Measurements from ENCODE around the gene USP17L19. TPM values are rescaled to one million over a fixed set of nuclear protein-coding genes. Genes with fewer than 3 reads are reported as not detected.
"Not testable (repeated sequence)": the region's sequence is repeated elsewhere in the genome, so short reads cannot be mapped to it uniquely, and the experiment has no call there.

Gene USP17L19
- total and polyA plus RNA-seq, 2 experiments from 2014 or later, result not detected

- H3K79me2 ChIP-seq (replicated peaks; ENCODE audit: insufficient read depth); ATAC-seq; H3K9me2 ChIP-seq (ENCODE audit: insufficient read depth); DNase-seq (ENCODE audit: low spot score); H3K36me3 Mint-ChIP-seq (ENCODE audit: low read depth); H3K27ac Mint-ChIP-seq; H3K4me3 Mint-ChIP-seq; H2AFZ ChIP-seq; H4K20me1 ChIP-seq (replicated peaks; ENCODE audit: insufficient read depth); H3K36me3 ChIP-seq (ENCODE audit: insufficient read depth); H3K27me3 ChIP-seq (ENCODE audit: insufficient read depth); H3K9me3 Mint-ChIP-seq; H3K27me3 Mint-ChIP-seq (ENCODE audit: insufficient read depth, low read depth, poor library complexity); H3F3A ChIP-seq (replicated peaks; ENCODE audit: low read depth); H3K4me1 ChIP-seq (ENCODE audit: insufficient read depth); H3K27ac ChIP-seq (ENCODE audit: low read depth); H3K4me3 ChIP-seq; H3K4me2 ChIP-seq; H3K4me1 Mint-ChIP-seq: not testable (repeated sequence)
These were observed 9.4 kb downstream of the USP17L19 start, which contains the start of gene USP17L21 for GRCh38 chr4:9262572-9262971. Gene USP17L21, plus strand, starts transcription at chr4:9262872. Its CDS starts 0 bp downstream, at chr4:9262872.

- not testable (repeated sequence) for H2AFZ ChIP-seq; DNase-seq (ENCODE audit: low spot score); H3K27me3 ChIP-seq (ENCODE audit: insufficient read depth); H3K9me2 ChIP-seq (ENCODE audit: insufficient read depth); ATAC-seq; H3K4me3 ChIP-seq; H3K4me2 ChIP-seq; H3K27me3 Mint-ChIP-seq (ENCODE audit: insufficient read depth, low read depth, poor library complexity); H3K27ac ChIP-seq (ENCODE audit: low read depth); H3K4me1 ChIP-seq (ENCODE audit: insufficient read depth); H3K79me2 ChIP-seq (replicated peaks; ENCODE audit: insufficient read depth); H3K36me3 ChIP-seq (ENCODE audit: insufficient read depth); H3K9me3 Mint-ChIP-seq; H3K36me3 Mint-ChIP-seq (ENCODE audit: low read depth); H4K20me1 ChIP-seq (replicated peaks; ENCODE audit: insufficient read depth); H3K27ac Mint-ChIP-seq; H3K4me1 Mint-ChIP-seq; H3K4me3 Mint-ChIP-seq; H3F3A ChIP-seq (replicated peaks; ENCODE audit: low read depth)
These were observed 14.1 kb downstream of the USP17L19 start, which contains the start of gene USP17L22 for GRCh38 chr4:9267319-9267718. Gene USP17L22, plus strand, starts transcription at chr4:9267619. Its CDS starts 0 bp downstream, at chr4:9267619.

GRCh38 chr4:9271719-9272118, 18.5 kb downstream of the USP17L19 start:
- H2AFZ ChIP-seq, result not testable (repeated sequence)

More at GRCh38 chr4:9271719-9272118, 18.5 kb downstream of the USP17L19 start:
- not testable (repeated sequence) for H3K27me3 ChIP-seq (ENCODE audit: insufficient read depth); H3F3A ChIP-seq (replicated peaks; ENCODE audit: low read depth); H3K4me1 Mint-ChIP-seq; ATAC-seq; H3K4me2 ChIP-seq; H3K27ac ChIP-seq (ENCODE audit: low read depth); H3K36me3 Mint-ChIP-seq (ENCODE audit: low read depth); H3K27me3 Mint-ChIP-seq (ENCODE audit: insufficient read depth, low read depth, poor library complexity); DNase-seq (ENCODE audit: low spot score); H3K9me2 ChIP-seq (ENCODE audit: insufficient read depth); H3K4me3 Mint-ChIP-seq; H3K79me2 ChIP-seq (replicated peaks; ENCODE audit: insufficient read depth); H3K4me3 ChIP-seq; H3K27ac Mint-ChIP-seq; H3K9me3 Mint-ChIP-seq; H4K20me1 ChIP-seq (replicated peaks; ENCODE audit: insufficient read depth); H3K4me1 ChIP-seq (ENCODE audit: insufficient read depth); H3K36me3 ChIP-seq (ENCODE audit: insufficient read depth)

Other genes with a start within 250 kb of the USP17L19 start
- not detected in 2 replicates for gene FAM90A26, start 83.0 kb upstream of the USP17L19 start, total RNA-seq (2014; rRNA removed; shearing (Covaris generic))
- 0.10 and 0.12 TPM in 2 replicates for gene FAM90A26, start 83.0 kb upstream of the USP17L19 start, polyA plus RNA-seq (2016; fragmentation: Nextera tagmentation; extraction: Ambion mirVana)
- gene USP17L10, start 42.7 kb upstream of the USP17L19 start, total RNA-seq (2014; rRNA removed; shearing (Covaris generic)), result not detected in 2 replicates
- gene USP17L10, start 42.7 kb upstream of the USP17L19 start, polyA plus RNA-seq (2016; fragmentation: Nextera tagmentation; extraction: Ambion mirVana), result not detected in 2 replicates
- not detected in 2 replicates for gene USP17L11, start 38.0 kb upstream of the USP17L19 start, total RNA-seq (2014; rRNA removed; shearing (Covaris generic))
- not detected in 2 replicates for gene USP17L11, start 38.0 kb upstream of the USP17L19 start, polyA plus RNA-seq (2016; fragmentation: Nextera tagmentation; extraction: Ambion mirVana)
- not detected in 2 replicates for gene USP17L12, start 33.2 kb upstream of the USP17L19 start, total RNA-seq (2014; rRNA removed; shearing (Covaris generic))
- gene USP17L12, start 33.2 kb upstream of the USP17L19 start, polyA plus RNA-seq (2016; fragmentation: Nextera tagmentation; extraction: Ambion mirVana), result not detected in 2 replicates
- not detected in 2 replicates for gene USP17L13, start 28.5 kb upstream of the USP17L19 start, total RNA-seq (2014; rRNA removed; shearing (Covaris generic))
- not detected in 2 replicates for gene USP17L13, start 28.5 kb upstream of the USP17L19 start, polyA plus RNA-seq (2016; fragmentation: Nextera tagmentation; extraction: Ambion mirVana)
- not detected in 2 replicates for gene USP17L15, start 19.0 kb upstream of the USP17L19 start, total RNA-seq (2014; rRNA removed; shearing (Covaris generic))
- 0.17 TPM in 1 of 2 replicates, not detected in the other for gene USP17L15, start 19.0 kb upstream of the USP17L19 start, polyA plus RNA-seq (2016; fragmentation: Nextera tagmentation; extraction: Ambion mirVana)
- not detected in 2 replicates for gene USP17L17, start 9.5 kb upstream of the USP17L19 start, total RNA-seq (2014; rRNA removed; shearing (Covaris generic))
- gene USP17L17, start 9.5 kb upstream of the USP17L19 start, polyA plus RNA-seq (2016; fragmentation: Nextera tagmentation; extraction: Ambion mirVana), result not detected in 2 replicates
- not detected in 2 replicates for gene USP17L18, start 4.7 kb upstream of the USP17L19 start, total RNA-seq (2014; rRNA removed; shearing (Covaris generic))
- gene USP17L18, start 4.7 kb upstream of the USP17L19 start, polyA plus RNA-seq (2016; fragmentation: Nextera tagmentation; extraction: Ambion mirVana), result not detected in 2 replicates
- not detected in 2 replicates for gene USP17L20, start 4.7 kb downstream of the USP17L19 start, total RNA-seq (2014; rRNA removed; shearing (Covaris generic))
- gene USP17L20, start 4.7 kb downstream of the USP17L19 start, polyA plus RNA-seq (2016; fragmentation: Nextera tagmentation; extraction: Ambion mirVana), result not detected in 2 replicates
- not detected in 2 replicates for gene USP17L21, start 9.5 kb downstream of the USP17L19 start, total RNA-seq (2014; rRNA removed; shearing (Covaris generic))
- not detected in 2 replicates for gene USP17L21, start 9.5 kb downstream of the USP17L19 start, polyA plus RNA-seq (2016; fragmentation: Nextera tagmentation; extraction: Ambion mirVana)
- not detected in 2 replicates for gene USP17L22, start 14.2 kb downstream of the USP17L19 start, total RNA-seq (2014; rRNA removed; shearing (Covaris generic))
- not detected in 2 replicates for gene USP17L22, start 14.2 kb downstream of the USP17L19 start, polyA plus RNA-seq (2016; fragmentation: Nextera tagmentation; extraction: Ambion mirVana)
- gene USP17L24, start 71.8 kb downstream of the USP17L19 start, total RNA-seq (2014; rRNA removed; shearing (Covaris generic)), result not detected in 2 replicates
- not detected in 2 replicates for gene USP17L24, start 71.8 kb downstream of the USP17L19 start, polyA plus RNA-seq (2016; fragmentation: Nextera tagmentation; extraction: Ambion mirVana)
- not detected in 2 replicates for gene USP17L25, start 76.5 kb downstream of the USP17L19 start, total RNA-seq (2014; rRNA removed; shearing (Covaris generic))
- not detected in 2 replicates for gene USP17L25, start 76.5 kb downstream of the USP17L19 start, polyA plus RNA-seq (2016; fragmentation: Nextera tagmentation; extraction: Ambion mirVana)
- gene USP17L26, start 81.3 kb downstream of the USP17L19 start, total RNA-seq (2014; rRNA removed; shearing (Covaris generic)), result not detected in 2 replicates
- gene USP17L26, start 81.3 kb downstream of the USP17L19 start, polyA plus RNA-seq (2016; fragmentation: Nextera tagmentation; extraction: Ambion mirVana), result not detected in 2 replicates
- not detected in 2 replicates for gene USP17L5, start 86.0 kb downstream of the USP17L19 start, total RNA-seq (2014; rRNA removed; shearing (Covaris generic))
- not detected in 2 replicates for gene USP17L5, start 86.0 kb downstream of the USP17L19 start, polyA plus RNA-seq (2016; fragmentation: Nextera tagmentation; extraction: Ambion mirVana)
- gene USP17L27, start 90.8 kb downstream of the USP17L19 start, total RNA-seq (2014; rRNA removed; shearing (Covaris generic)), result not detected in 2 replicates
- not detected in 2 replicates for gene USP17L27, start 90.8 kb downstream of the USP17L19 start, polyA plus RNA-seq (2016; fragmentation: Nextera tagmentation; extraction: Ambion mirVana)
- gene USP17L28, start 95.5 kb downstream of the USP17L19 start, total RNA-seq (2014; rRNA removed; shearing (Covaris generic)), result not detected in 2 replicates
- gene USP17L28, start 95.5 kb downstream of the USP17L19 start, polyA plus RNA-seq (2016; fragmentation: Nextera tagmentation; extraction: Ambion mirVana), result not detected in 2 replicates
- not detected in 2 replicates for gene USP17L29, start 100.3 kb downstream of the USP17L19 start, total RNA-seq (2014; rRNA removed; shearing (Covaris generic))
- gene USP17L29, start 100.3 kb downstream of the USP17L19 start, polyA plus RNA-seq (2016; fragmentation: Nextera tagmentation; extraction: Ambion mirVana), result not detected in 2 replicates
- not detected in 2 replicates for gene USP17L30, start 109.8 kb downstream of the USP17L19 start, total RNA-seq (2014; rRNA removed; shearing (Covaris generic))
- not detected in 2 replicates for gene USP17L30, start 109.8 kb downstream of the USP17L19 start, polyA plus RNA-seq (2016; fragmentation: Nextera tagmentation; extraction: Ambion mirVana)
- not detected in 2 replicates for gene DEFB131A, start 191.0 kb downstream of the USP17L19 start, total RNA-seq (2014; rRNA removed; shearing (Covaris generic))
- not detected in 2 replicates for gene DEFB131A, start 191.0 kb downstream of the USP17L19 start, polyA plus RNA-seq (2016; fragmentation: Nextera tagmentation; extraction: Ambion mirVana)

Data from GM23338 (cell line).